ENCODE results near the gene SLC38A9.

- TF ChIP-seq GATA3 (IDR thresholded peaks at IDR 0.05; ENCODE audit: low read depth, low read length) (no peak), GATA2 (IDR thresholded peaks at IDR 0.05; ENCODE audit: low read depth, low read length) (no peak)
These were observed 17.8 kb downstream of the SLC38A9 start for GRCh38 chr5:55694152-55694830.
